Stimulated activated naive CD8-positive, alpha-beta T cell treated with anti-CD3 and anti-CD28 coated beads, Interleukin-15, amount 100 ng/mL, for 72 hours (primary cell): Measurements from ENCODE around the gene TBC1D22A.

Experiments
- ATAC-seq: fragments of 150-1000 bp; cut with Tn5 transposase; 2 replicates; pipeline ENCODE4 v1.10.0; 2021; ENCODE audit warnings: mild to moderate bottlenecking, moderate library complexity
- DNase-seq, 2 donors: peaks; one replicate each; pipeline ENCODE4 v3.0.0; 2021 to 2022
- H3K27ac Mint-ChIP-seq, 2 donors: one replicate each; pipeline ENCODE4 v1.8.0; 2022; ENCODE audit warnings: mild to moderate bottlenecking in 2 of 2, mixed read lengths in 2 of 2, moderate library complexity in 2 of 2
- H3K27me3 Mint-ChIP-seq: one replicate; pipeline ENCODE4 v1.8.0; 2022; ENCODE audit warnings: mixed read lengths
- H3K4me1 Mint-ChIP-seq: one replicate; pipeline ENCODE4 v1.8.0; 2022; ENCODE audit warnings: mild to moderate bottlenecking, mixed read lengths
- H3K4me3 Mint-ChIP-seq, 2 donors: one replicate each; pipeline ENCODE4 v1.8.0; 2022; ENCODE audit warnings: mild to moderate bottlenecking in 2 of 2, mixed read lengths in 2 of 2, moderate library complexity in 1 of 2
- H3K9me3 Mint-ChIP-seq, 2 donors: one replicate each; pipeline ENCODE4 v1.8.0; 2022; ENCODE audit warnings: mixed read lengths in 2 of 2

TBC1D22A gene

DNA sequence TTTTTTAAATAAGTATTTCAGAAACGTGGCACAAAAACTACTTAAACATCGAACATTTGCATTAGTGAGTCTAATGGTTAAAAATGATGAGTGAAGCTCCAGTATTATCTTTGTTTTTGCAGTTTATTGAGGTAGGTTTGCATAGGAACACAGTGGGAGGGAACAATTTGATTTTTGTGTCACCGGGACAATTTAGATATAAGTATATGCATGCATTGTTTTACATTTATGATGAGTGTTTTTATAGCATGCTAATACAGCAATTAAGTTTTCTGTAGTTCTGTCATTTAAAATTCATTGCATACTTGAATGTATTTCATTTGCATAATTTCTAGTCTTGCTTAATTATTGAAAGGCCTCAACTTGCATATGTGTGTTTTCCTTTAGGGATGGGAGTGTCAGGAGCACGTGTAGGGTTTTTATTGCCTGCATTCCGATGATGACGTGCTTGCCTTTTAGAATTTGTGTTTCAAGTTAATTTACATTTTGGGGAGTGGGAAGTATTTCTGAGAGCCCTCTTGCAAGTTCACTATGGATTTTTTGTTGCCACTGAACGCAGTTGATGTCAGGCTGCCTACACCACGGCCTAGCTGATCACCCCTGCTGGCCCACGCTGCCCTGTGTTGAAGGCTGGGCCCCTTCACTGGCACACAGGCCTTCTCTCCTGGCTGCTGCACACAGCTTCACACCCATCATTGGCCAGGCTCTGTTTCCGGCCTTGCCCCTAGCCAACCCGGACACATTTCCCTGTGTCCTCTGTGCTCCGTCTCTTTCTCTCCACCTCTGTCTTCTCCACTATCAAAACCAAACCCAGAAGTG lies 120.9 kb downstream of the TBC1D22A start:
- H3K27ac Mint-ChIP-seq = peak overlapping the region in 1 of 2 donors; percentile 67
- H3K4me3 Mint-ChIP-seq = no peak overlapping the region
- H3K4me1 Mint-ChIP-seq = peaks cover 16% of the 10 kb centered on the region
- H3K9me3 Mint-ChIP-seq = no peaks in the 10 kb centered on the region
- no peak for DNase-seq
- ATAC-seq = no peak
- H3K27me3 Mint-ChIP-seq = no peaks in the 10 kb centered on the region

DNA sequence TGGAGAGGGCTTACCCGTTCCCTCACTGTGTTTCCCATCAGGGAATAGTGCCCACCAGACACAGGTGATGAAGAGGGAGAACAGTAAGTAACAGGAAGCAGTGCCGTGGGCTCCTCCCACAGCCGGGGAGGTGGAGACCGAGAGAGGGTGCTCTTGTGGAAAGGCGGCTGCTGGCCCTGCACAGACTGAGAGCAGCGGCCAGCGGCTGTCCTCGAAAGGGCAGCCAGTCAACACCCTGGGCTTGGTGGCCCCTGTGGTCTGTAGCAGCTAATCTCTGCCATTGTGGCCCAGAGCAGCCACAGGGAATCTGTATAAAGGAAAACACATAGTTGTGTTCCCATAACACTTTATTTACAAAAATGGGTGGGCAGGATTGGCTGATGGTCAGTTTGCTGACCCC lies 121.9 kb downstream of the TBC1D22A start:
- no peak for DNase-seq
- no peak overlapping the region for H3K4me3 Mint-ChIP-seq
- peaks cover 15% of the 10 kb centered on the region for H3K4me1 Mint-ChIP-seq
- H3K27ac Mint-ChIP-seq = peak overlapping the region in 1 of 2 donors; percentile 1
- H3K27me3 Mint-ChIP-seq = no peaks in the 10 kb centered on the region
- no peaks in the 10 kb centered on the region for H3K9me3 Mint-ChIP-seq
- no peak for ATAC-seq

DNA sequence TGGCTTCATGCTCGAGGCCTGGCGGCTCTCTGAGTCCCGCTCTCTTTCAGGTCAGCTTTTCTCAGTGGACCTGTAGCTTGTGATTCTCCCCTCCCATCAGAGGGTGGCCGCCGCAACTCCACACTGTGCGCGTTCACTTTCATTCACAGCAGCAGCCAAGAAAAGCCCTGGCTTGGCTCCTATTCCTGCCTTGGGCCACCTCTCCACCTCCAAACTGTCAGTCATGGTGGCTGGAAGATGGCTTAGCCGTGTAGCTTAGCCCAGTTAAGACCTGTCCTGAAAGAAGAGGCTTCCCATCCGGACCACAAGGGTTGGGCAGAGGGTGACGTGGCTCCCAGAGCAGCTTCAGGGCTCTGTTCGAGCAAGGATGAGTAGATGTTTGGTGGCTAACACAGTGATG lies 125.5 kb downstream of the TBC1D22A start:
- ATAC-seq = no peak
- no peak for DNase-seq
- no peak overlapping the region for H3K27ac Mint-ChIP-seq
- no peaks in the 10 kb centered on the region for H3K9me3 Mint-ChIP-seq
- H3K4me1 Mint-ChIP-seq = peaks cover 4% of the 10 kb centered on the region
- no peak overlapping the region for H3K4me3 Mint-ChIP-seq
- no peaks in the 10 kb centered on the region for H3K27me3 Mint-ChIP-seq

DNA sequence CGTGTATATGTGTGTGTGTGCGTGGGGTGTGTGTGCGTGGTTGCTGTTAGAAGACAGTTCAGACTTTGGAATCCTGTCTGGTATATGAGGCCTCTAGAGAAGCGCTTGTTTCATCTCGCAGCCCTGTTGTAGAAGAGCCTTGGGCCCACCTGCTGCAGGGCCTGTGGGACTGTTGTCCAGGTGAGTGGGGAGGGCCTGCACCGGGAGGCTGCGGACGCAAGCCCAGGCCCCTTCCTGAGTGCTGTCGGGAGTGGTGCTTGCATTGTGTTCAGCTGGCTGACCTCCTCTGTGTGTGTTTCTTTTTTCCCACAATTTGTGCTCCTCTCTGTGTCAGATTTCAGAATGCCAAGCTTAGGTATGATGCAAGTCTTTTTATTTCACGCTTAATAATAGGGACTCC lies 128.4 kb downstream of the TBC1D22A start:
- H3K4me3 Mint-ChIP-seq = no peak overlapping the region
- H3K9me3 Mint-ChIP-seq = no peaks in the 10 kb centered on the region
- H3K27me3 Mint-ChIP-seq = no peaks in the 10 kb centered on the region
- no peak overlapping the region for H3K27ac Mint-ChIP-seq
- DNase-seq = no peak
- no peak for ATAC-seq
- peaks cover 5% of the 10 kb centered on the region for H3K4me1 Mint-ChIP-seq

DNA sequence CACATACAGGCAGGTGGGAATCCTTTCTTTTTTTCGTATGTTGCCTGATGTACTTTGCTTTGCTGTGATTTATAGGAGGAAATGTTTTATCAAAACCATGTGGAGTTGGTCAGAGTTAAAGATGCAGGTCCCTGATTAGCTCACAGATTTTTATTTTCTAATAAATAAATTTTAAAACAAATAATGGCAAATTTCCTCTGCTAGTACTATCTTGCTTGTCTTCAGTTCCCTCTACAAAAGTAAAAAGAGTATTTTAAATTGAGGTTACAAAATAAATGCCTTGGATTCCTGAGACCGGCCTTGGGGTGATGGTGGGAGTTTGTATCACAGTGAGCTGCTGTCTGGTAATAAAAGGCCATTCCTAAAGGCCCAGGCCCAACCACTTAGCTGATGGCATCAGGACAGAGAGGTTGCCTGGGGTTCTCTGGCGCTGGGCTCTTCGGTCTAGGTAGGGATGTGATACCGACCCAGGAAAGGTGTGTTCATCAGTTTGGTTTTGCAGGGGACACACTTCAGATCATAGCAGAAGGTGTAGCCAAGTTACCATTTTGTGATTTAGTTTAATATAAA lies 129.0 kb downstream of the TBC1D22A start:
- no peak for DNase-seq
- H3K27me3 Mint-ChIP-seq = no peaks in the 10 kb centered on the region
- ATAC-seq = no peak
- H3K27ac Mint-ChIP-seq = no peak overlapping the region
- H3K4me1 Mint-ChIP-seq = peaks cover 8% of the 10 kb centered on the region
- no peaks in the 10 kb centered on the region for H3K9me3 Mint-ChIP-seq
- H3K4me3 Mint-ChIP-seq = no peak overlapping the region

DNA sequence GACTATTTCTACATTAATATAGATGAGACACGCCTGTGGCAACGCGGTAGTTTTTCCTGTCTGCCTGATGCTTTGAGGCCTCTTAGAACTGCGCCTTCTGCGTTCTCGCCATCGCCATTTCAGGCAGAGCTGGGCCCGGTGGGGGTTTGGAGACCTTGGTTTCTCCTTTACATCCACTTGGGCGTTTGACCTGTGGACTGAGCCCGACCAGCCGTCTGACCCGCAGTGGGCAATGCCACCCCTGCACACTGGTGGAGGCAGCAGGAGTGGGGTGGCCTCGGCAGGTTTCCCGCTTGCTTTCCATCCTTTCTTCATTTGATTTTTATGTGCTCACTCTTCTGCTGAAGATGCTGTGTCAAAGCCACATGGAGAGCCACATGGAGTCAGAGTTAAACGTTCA lies 130.4 kb downstream of the TBC1D22A start:
- peaks cover 12% of the 10 kb centered on the region for H3K4me1 Mint-ChIP-seq
- no peak overlapping the region for H3K4me3 Mint-ChIP-seq
- H3K9me3 Mint-ChIP-seq = no peaks in the 10 kb centered on the region
- ATAC-seq (no peak), DNase-seq (no peak)
- H3K27ac Mint-ChIP-seq = peak overlapping the region in 1 of 2 donors; percentile 68
- H3K27me3 Mint-ChIP-seq = no peaks in the 10 kb centered on the region

DNA sequence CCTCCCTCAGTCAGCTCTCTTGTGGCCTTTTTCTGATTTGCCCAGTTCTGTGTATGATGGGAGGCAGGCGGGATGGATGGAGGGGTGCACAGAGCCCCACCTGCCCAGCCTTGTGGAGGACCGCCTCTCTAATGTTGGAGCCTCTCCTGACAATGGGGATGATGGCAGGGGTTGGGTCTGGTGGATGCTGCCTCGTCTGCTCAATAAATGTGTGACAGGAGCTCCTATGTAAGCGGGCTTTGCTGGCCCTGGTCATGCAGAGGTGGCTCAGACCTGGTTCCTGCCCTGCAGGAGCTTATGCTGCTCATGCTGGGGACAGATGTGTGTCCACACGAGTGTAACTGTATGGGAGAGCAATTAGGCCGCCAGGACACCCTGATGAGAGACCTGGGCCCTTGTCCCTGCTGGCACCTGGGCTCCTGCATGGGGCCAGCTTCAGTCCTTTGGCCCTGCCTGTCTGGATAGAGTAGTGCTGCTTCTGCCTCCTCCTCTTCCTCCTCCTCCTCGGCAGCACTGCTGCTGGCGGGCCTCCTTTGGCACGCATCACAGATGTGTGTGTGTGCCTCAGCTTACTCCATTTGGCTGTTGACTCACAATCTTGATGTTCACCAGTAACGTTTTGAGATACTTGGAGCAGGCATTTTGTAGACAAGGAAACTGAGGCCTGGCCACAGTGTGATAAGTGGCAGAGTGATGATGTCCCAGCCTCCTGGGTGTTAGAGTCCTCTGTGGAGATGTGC lies 131.0 kb downstream of the TBC1D22A start:
- H3K27me3 Mint-ChIP-seq = no peaks in the 10 kb centered on the region
- H3K27ac Mint-ChIP-seq = peak overlapping the region in 1 of 2 donors; percentile 68
- no peaks in the 10 kb centered on the region for H3K9me3 Mint-ChIP-seq
- H3K4me1 Mint-ChIP-seq = peaks cover 12% of the 10 kb centered on the region
- ATAC-seq (no peak), DNase-seq (no peak)
- H3K4me3 Mint-ChIP-seq = no peak overlapping the region

DNA sequence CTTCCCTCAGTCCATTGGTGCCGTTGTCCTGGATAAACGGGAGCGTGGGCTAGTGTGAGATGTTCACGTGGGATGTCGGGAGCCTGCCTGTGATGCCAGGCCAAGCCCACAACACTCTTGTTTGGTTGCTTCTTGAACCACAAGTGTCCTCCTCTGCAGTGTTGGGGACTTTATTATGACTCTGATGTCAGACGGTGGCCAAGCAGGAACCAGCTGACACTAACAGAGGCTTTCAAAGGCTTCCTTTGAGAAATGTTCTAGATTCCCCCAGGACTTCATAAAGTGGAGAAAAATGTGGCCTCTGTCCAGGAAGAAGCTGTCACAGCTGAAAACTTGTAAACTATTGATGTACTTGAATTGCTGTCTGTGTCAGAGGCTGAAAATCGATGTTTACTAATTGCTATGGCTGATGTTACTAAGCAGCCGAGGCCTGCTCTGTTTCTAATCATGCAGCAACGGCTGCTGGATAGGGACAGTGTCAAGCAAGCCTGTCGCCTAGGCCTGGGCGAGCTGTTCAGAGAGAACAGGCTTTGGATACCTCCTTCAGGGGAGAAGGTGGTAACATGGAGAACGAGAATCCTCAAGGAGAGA lies 131.7 kb downstream of the TBC1D22A start:
- H3K27ac Mint-ChIP-seq = peak overlapping the region in 1 of 2 donors; percentile 71
- no peaks in the 10 kb centered on the region for H3K27me3 Mint-ChIP-seq
- no peaks in the 10 kb centered on the region for H3K9me3 Mint-ChIP-seq
- ATAC-seq = no peak
- H3K4me3 Mint-ChIP-seq = no peak overlapping the region
- H3K4me1 Mint-ChIP-seq = peaks cover 12% of the 10 kb centered on the region
- no peak for DNase-seq

DNA sequence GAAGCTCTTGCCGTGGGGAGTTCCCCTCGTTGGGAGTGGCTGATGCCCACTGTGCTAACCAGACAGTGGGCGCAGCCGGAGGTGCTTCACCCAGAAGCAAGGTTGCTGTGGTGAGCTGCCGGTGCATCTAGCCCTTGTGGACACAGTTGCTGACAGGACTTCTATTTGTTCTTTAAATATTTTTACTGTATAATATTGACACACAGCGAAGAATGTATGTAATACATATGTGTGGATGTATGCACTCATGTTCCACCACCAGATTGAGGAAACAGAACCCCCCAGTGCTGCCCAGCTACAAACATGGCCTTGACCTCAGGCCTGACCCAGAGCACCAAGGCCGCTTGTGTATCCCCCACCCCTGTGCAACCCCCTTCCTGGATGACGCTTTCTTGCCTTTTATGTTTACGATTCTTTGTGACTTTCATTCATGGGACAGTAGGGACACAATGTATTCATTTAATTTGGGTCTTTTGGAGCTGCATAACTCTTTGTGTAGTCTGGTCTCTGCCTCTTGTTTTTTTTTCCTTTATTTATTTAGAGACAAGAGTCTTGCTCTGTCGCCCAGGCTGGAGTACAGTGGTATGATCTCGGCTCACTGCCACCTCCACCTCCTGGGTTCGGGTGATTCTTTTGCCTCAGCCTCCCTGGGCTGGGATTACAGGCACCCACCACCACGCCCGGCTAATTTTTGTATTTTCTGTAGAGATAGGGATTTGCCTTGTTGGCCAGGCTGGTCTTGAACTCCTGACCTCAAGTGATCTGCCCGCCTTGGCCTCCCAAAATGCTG lies 132.6 kb downstream of the TBC1D22A start:
- Mint-ChIP-seq H3K27ac (no peak overlapping the region), H3K9me3 (no peaks in the 10 kb centered on the region), H3K27me3 (no peaks in the 10 kb centered on the region), H3K4me1 (peaks cover 12% of the 10 kb centered on the region), H3K4me3 (no peak overlapping the region)
- ATAC-seq (no peak), DNase-seq (no peak)

DNA sequence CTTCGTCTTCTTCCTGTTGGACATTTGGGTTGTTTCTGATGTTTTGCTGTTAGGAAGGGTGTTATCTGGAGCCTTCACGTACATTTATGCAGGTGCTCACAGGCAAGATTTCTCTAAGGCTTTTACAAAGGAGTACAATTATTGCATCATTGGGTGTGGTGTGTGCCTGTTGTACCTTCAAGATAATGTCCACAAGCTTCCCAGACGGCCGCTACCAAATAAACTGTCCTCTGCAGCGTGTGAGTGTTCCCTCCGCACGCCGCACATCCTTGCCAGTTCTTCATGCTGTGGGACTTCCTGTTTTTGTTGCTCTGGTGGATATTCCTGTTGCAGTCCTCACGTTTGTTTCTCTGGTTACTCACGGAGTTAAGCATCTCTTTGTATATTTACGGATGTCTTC lies 133.3 kb downstream of the TBC1D22A start:
- H3K9me3 Mint-ChIP-seq = no peaks in the 10 kb centered on the region
- ATAC-seq (no peak), DNase-seq (no peak)
- H3K4me1 Mint-ChIP-seq = peaks cover 12% of the 10 kb centered on the region
- no peaks in the 10 kb centered on the region for H3K27me3 Mint-ChIP-seq
- no peak overlapping the region for H3K4me3 Mint-ChIP-seq
- H3K27ac Mint-ChIP-seq = no peak overlapping the region

DNA sequence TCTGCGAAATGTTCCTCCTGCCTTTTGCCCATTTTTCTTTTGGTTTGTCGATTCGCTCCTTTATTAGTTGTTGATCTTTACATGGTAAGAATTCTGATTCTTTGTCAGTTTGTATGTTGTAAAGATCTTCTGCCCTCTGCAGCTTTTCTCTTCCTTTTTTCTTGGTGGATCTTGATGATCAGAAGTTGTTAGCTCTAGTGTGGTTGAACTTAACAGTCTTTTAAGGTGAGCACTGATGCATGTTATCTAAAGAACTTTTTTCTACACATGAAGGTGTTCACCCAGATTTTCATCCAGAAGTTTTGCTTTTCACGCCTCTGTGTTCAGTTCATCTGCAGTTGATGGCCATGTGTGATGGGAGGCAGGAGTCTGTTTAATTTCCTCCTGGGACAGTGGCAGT lies 133.7 kb downstream of the TBC1D22A start:
- Mint-ChIP-seq H3K4me3 (no peak overlapping the region), H3K4me1 (peaks cover 12% of the 10 kb centered on the region), H3K27me3 (no peaks in the 10 kb centered on the region), H3K27ac (peak overlapping the region in 1 of 2 donors; percentile 2), H3K9me3 (no peaks in the 10 kb centered on the region)
- DNase-seq (no peak), ATAC-seq (no peak)

DNA sequence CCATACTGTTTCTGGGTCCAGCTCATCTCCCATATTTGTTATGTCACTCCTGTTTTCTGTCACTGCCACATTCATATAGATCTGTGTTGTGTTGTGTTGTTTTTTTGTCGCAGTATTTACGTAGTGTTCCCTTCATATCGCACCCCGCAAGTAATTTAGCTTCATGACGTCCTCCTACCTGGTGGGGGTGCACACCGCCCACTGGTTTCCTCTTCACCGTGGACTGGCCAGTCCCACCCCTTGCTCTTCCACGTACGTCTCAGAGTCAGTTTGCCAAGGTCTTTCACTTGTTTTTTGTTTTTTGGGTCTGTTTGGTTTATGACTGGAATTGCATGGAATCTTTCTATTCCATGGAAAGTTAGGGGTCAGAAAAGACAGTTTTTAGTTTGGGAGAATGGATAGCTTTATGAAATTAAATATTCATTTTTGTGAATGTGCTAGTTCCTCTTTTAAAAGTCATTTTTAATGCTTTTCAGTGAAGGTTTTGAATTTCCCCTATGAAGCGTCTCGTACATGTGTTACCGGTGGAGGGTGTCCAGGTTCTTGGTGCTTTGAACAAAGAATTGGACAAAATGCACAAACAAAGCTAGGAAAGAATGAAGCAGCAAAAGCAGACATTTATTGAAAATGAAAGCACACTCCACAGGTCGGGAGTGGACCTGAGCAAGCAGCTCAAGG lies 134.3 kb downstream of the TBC1D22A start:
- DNase-seq = no peak
- no peaks in the 10 kb centered on the region for H3K27me3 Mint-ChIP-seq
- ATAC-seq = no peak
- no peaks in the 10 kb centered on the region for H3K9me3 Mint-ChIP-seq
- H3K27ac Mint-ChIP-seq = peak overlapping the region in 1 of 2 donors; percentile 2
- H3K4me3 Mint-ChIP-seq = no peak overlapping the region
- peaks cover 12% of the 10 kb centered on the region for H3K4me1 Mint-ChIP-seq

DNA sequence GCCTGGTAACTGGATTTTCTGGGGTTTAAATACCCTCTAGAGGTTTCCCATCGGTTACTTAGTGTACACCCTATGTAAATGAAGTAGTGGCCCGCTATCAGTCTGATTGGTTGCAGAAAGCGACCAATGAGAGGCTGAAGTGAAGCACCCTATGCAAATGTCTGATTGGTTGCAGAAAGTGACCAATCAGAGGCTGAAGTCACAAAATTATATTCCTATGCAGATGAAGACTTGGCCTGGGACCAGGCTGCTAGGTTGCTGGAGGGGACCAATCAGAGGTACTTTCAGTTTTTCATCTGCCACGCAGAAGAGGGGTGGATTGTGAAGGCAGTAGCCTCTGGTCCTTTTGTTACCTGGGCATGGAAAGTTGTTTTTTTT lies 134.8 kb downstream of the TBC1D22A start:
- ATAC-seq (no peak), DNase-seq (no peak)
- Mint-ChIP-seq H3K4me3 (no peak overlapping the region), H3K27ac (no peak overlapping the region), H3K9me3 (no peaks in the 10 kb centered on the region), H3K27me3 (no peaks in the 10 kb centered on the region), H3K4me1 (peaks cover 12% of the 10 kb centered on the region)

DNA sequence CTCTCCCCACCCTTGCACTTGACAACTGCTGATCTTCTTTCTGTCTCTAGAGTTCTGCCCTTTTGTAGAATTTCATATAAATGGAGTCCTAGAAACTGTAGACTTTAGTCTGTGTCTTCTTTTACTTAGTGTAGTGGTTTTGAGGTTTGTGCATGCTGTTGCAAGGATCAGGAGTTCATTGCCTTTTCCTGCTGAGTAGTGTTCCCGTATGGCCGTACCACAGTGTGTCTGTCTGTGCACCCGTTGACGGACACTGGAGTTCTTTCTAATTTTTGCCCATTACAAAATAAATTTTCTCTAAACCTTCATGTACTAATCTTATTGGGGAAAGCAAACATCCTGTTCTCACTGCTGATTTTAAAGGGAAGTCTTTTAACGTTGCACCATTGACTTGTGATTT lies 138.1 kb downstream of the TBC1D22A start:
- no peaks in the 10 kb centered on the region for H3K27me3 Mint-ChIP-seq
- H3K27ac Mint-ChIP-seq = no peak overlapping the region

DNA sequence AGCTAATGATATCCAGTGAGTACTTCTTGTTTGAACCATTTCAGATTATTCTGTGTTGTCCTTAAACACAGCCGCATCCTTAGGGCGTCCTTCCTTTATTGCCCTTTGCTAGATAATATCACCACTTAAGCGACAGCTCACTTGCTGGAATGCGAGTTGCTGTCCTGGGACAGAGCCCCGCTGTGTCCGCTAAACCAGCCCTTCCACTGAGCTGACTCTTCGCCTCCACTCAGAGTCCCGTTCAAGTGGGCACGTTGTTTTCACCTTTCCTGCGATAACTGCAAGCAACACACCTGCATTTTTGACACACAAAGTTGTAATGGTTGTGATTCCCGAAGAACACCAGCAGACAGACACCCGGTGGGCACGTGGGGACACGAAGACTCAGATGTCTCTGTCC lies 140.0 kb downstream of the TBC1D22A start:
- DNase-seq = no peak
- no peaks in the 10 kb centered on the region for H3K4me1 Mint-ChIP-seq
- H3K4me3 Mint-ChIP-seq = no peak overlapping the region
- H3K27me3 Mint-ChIP-seq = no peaks in the 10 kb centered on the region
- no peak overlapping the region for H3K27ac Mint-ChIP-seq
- no peaks in the 10 kb centered on the region for H3K9me3 Mint-ChIP-seq
- no peak for ATAC-seq

More for the DNA sequence above, 138.1 kb downstream of the TBC1D22A start:
- no peak for ATAC-seq
- Mint-ChIP-seq H3K4me1 (peaks cover 7% of the 10 kb centered on the region), H3K9me3 (no peaks in the 10 kb centered on the region), H3K4me3 (no peak overlapping the region)
- DNase-seq = no peak
